HG02981 (cell line): ENCODE data around the gene SIL1.
"Not testable (repeated sequence)": the region's sequence is repeated elsewhere in the genome, so short reads cannot be mapped to it uniquely, and the experiment has no call there.

Source experiments
- ATAC-seq: cut with Tn5 transposase; IDR thresholded peaks from one replicate; pipeline ENCODE4 v1.9.1; 2021; ENCODE audit warnings: mild to moderate bottlenecking, moderate library complexity; ENCODE audit not compliant: unreplicated experiment

The SIL1 gene

DNA sequence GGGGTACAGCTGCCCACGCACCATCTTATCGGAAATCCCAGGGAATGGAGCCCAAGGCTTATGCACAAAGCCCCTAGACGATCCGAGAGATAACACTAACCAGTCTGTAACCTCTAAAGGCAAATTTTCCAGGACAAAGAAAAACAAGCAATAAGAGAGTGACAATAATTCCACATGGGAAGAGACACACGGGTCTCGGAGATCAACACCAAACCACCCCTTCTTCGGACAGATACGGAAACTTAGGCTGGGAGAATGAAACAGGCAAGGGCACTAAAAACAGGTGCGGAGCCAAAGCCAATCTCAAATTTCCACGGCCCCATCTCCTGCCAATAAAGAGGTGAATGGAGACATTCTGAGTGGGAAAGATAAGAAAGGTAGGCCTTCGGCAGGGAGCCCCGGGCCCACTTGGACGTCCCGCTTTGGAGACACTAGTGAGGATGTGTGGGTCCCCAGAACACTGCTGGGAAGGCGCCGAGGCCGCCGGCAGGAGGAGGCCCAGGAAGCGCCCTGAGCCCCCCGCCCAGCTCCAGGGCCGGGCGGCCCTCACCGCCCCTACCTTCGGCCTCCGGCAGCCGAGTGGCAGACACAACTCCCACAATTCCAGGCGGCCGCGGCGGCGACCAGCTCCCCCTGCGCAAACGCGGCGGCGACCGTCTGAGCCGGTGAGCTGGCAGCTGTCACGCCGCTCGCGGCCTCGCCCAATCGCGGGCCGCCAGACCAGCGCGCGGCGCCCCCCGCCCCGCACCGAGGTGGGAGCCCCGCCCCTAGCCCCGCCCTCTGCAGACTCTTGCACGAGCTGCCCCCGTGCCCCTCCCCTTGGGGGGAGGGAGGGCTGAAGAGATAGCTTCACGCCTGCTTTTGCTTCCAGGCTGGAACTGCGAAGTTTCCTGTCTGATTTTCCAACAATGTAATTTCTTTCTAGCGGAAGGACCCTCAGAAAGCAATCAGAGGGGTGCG, at the start of gene SIL1:
Gene SIL1, minus strand, starts transcription at position 659 of the 960 bp plus-strand sequence. CDS start 70,525 bp downstream, outside the sequence.
- peak; percentile 96 for ATAC-seq

DNA sequence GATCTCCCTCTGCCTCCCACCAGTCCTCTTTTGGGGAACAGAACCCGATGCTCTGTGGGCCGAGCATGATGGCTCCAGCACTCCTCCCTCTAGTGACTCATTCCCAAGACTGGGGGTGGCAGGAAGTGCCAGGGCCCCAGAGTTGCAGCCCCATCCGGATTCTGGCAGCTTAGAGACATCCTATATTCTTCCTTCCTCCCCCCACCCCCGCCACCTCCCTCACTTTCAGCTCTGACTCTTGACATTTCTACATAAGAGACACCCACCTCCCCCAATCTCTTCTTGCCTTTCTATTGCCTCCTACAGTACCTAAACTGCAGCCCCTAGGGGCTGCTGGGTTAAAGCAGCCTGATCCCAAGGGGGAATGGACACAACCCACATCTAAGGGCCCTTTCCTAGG, 48.2 kb upstream of the SIL1 start:
- ATAC-seq = no peak

DNA sequence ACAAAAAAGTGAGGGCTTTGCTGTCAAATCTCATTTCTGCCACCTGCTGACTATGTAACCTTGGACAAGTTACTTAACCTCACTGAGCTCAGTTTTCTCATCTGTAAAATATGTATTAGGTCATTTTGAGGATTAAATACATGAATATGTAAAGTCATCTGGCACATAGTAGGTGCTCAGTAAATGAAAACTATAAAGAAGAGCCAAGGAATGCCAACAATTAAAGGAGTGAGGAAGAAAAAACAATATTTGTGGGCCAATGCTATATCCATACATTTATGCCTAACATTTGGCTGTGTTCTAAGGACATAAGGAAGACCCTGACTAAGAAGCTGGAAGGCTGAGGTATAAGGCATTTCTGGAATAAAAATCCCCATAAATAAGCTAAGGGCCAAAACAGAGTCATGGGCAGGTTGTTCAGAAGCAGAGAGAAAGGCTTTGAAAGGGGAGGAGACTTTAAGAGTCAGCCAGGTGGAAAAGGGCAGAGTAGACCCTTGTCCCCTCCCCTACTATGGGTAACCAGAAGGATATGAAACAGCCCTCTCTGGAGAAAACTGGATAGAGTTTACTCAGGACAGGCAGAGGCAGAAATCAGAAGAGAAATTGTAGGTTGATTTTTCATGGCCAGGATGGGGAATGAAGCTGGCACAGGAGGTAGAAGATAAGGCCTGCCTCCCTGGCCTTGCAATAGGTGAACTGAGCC, 47.6 kb upstream of the SIL1 start:
- no peak for ATAC-seq

DNA sequence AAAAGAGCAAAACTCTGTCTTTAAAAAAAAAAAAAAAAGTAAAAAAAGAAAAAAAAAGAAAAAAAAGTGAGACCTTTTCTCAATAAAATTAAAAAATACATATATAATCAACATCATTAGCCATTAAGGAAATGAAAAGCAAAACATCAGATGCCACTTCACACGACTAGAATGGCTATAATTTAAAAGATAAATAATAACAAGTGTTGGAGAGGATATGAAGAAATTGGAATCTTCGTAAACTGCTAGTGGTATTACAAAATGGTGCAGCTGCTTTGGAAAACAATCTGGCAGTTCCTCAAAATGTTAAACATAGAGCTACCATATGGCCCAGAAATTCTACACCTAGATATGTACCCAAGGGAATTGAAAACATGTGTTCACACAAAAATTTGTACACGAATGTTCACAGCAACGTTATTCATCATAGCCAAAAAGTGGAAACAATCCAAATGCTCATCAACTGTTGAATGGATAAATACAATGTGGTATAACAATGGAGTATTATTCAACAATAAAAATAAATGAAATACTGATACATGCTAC, 45.3 kb upstream of the SIL1 start:
- ATAC-seq = no peak

DNA sequence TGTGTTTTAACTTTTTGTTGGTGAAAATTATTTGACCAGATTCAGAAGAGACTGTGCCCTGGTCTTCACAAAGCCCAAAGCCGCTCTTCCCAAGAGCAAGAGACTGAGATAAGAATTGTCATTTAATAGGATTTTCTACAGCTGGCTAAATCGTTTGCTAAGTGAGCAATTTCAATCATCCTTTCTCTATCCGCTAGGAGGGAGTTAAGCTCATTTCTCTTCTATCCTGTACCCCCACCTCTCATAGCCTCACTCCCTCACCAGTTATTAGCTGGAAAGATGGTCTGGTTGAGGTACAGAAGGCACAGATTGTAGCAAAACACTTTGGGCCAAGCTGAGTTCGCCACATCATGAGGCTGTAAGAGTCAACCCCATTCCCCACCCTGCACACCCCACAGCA, 43.0 kb upstream of the SIL1 start:
- no peak for ATAC-seq

DNA sequence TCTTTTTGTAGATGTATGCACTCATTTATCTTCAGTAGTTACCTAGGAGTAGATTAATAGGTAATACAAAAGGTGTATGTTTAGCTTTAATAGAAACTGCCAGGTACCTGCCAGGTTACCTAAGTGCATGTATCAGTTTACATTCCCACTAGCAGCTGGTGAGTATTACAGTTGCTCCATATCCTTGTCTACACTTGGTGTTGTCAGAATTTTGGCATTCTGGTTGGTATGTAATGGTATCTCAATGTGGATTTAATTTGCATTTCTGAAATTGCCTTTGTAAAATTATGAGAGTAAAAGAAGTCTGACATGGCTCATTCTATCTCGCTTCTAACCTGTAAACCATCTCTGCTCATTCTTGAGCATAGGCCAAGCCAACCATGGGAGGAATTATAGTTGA, 38.3 kb upstream of the SIL1 start:
- ATAC-seq = no peak

DNA sequence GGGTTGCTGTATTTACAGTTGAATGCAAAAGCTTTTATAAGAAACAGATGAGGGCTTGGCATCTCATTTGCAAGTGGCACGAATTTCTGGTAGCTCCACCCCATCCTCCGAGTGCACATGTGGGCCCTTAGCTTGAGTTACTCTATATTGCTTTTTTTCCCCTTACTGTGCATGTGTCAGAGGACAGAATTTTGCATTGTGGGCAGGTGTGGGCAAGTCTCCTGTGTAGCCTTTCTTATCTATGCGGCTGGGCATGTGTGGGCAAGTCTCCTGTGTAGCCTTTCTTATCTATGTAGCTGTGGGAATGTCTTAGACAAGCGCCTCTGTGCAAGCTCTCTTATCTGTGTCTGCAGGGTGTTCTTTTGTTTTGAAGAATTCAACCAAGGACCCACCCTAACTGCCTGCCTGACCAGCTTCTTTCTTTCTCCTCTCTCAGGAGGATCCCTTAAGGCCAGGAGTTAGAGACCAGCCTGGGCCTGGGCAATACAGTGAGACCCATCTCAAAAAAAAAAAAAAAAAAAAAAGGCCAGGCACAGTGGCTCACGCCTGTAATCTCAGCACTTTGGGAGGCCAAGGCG, 34.1 kb upstream of the SIL1 start:
- no peak for ATAC-seq

DNA sequence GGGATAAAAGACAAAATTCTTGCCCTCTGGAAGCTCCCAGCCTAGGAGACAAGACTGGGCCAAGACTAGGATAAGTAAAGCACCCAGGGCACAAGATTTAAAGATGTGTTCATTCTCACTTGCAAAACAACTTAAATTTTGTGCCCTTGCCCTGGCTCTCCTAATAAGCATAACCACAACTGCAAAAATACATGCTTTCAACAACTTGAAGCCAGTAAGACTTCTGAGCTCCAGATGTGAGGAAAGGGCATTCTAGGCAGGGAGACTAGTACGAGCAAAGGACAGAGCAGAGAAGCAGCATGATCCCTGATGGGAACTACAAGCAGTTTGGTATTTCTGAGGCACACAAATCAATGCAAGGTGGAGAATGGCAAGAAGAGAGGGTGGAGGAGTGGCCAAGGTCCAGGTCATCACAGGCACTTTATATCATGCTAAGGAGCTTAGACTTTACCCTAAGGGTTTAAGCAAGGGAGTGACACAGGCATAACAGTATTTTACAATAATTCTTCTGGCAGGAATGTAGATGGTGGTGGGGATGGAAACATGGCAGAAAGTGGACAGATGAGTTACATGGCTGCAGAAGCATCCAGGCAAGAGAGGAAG, 30.1 kb upstream of the SIL1 start:
- ATAC-seq = no peak

DNA sequence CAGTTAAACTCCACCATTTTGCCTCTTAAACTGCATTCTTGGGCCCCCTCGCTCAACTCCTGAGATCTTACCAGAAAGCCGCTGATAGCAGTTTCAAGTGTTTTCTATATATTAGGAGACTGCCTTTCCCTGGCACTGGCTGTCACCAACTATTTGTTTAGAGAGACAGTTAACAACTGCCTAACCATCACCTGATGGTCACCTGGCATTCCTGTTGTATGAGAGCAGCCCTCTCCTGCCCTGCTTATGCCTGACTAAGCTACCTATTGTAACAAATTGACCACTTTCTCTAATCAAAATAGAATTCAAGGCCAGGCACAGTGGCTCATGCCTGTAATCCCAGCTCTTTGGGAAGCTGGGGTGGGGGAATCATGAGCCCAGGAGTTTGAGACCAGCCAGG, 28.0 kb upstream of the SIL1 start:
- ATAC-seq = no peak

DNA sequence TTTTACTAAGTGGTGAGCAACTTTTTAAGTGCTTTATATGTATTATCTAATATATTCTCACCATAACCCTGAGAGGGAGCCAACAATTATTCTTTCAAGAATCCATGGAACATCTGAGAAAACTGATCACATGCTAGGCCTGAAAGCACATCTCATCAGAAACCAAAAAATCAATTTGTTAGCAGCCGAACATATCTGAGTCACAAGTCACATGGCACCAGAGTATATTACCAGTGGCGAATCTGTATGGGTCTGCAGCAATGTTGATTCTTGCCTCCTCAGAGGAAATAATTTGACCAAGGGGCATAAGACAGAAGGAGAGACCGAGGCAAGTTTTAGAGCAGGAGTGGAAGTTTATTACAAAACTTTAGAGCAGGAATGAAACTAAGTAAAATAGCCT, 25.3 kb upstream of the SIL1 start:
- no peak for ATAC-seq

DNA sequence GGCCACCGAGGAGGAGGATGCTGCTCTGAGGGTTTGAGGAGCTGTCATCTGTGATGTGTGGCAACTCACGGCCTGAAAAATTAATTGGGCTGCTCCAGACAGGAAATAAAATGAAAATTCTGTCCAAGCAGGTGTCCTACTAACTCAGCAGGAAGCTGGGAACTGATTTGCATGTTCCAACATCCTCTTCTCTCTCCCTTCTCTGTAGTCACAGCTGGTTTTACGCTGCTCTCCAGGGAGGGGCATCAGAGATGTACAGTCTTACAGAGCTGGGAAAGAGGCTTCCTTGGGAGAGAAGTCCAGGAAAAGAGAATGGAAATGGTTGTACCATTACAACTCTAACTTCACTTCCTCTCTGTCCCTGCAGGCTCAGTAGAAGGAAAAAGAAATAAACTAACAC, 24.2 kb upstream of the SIL1 start:
- no peak for ATAC-seq

DNA sequence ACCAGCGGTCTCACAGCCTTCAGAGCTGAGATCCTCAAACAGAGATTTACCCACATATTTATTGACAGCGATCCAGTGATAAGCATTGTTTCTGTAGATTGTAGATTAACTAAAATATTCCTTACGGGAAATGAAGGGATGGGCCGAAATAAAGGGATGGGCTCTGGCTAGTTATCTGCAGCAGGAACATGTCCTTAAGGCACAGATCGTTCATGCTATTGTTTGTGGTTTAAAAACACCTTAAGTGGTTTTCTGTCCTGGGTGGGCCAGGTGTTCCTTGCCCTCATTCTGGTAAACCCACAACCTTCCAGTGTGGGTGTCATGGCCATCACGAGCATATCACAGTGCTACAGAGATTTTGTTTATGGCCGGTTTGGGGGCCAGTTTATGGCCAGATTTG, 19.9 kb upstream of the SIL1 start:
- ATAC-seq = not testable (repeated sequence)

DNA sequence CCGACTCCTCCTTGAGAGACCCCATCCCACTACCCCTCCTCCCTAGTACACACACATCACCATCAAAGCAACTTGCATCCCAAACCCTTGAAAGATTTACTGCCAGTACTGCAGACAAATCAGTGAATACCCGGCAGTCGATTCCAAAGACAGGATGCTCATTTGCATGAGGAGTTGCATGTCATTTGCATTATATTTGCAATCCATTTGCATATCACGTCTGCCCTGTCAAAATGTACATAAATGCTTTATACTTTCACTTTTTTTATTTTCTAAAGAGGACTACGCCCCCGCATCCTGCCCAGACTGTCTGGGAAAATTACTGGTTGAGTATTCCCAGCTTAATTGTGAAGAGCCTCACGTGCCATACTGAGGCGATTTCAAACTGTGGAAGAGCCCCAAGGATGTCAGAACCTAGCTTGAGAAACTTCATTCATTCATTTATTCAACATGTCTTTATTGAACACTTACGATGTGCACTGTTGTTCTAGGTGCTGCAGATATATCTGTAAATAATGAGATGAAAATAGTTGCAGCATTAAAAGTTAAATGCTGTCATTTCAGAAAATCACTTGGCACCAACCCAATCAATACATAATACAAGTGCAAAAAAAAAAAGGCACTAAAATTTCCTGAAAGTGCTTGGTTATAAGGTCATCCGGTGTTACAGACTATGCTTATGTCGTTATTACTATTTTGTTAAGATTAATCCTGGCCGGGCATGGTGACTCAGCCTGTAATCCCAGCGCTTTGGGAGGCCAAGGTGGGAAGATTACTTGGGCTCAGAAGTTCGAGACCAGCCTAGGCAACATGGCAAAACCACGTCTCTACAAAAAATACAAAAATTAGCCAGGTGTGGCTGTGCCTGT, 17.2 kb upstream of the SIL1 start:
- no peak for ATAC-seq

DNA sequence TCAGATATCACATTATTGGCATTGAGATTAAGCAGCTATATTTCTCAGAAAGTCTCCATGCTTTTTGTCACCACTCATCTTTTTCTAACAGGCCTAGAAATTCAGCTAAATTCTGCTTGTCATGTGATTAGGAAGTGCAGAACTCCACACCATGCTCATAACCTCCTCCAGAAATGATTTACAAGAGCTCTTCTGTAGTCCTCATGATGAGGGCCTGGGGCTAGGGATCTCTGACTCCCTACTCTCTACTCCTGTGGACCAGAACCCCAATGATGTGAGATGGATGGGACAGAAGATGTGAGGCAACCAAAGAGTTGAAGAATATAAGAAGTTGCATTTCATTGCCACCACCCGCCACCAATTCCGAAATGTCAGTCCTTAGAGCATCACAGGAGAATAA, 16.5 kb upstream of the SIL1 start:
- no peak for ATAC-seq

DNA sequence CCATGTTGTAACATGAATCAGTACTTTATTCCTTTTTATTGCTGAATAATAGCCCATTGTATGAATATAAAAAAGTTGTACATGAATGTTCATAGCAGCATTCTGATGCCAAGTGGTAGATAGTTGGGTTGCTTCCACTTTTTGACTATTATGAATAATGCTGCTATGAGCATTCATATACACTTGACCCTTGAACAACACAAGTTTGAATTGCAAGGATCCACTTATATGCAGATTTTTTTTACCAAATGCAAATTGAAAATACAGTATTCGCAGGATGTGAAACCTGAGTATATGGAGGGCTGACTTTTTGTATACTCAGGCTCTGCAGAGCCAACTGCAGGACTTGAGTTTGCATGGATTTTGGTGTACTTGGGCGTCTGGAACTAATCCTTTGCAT, 14.7 kb upstream of the SIL1 start:
- no peak for ATAC-seq

DNA sequence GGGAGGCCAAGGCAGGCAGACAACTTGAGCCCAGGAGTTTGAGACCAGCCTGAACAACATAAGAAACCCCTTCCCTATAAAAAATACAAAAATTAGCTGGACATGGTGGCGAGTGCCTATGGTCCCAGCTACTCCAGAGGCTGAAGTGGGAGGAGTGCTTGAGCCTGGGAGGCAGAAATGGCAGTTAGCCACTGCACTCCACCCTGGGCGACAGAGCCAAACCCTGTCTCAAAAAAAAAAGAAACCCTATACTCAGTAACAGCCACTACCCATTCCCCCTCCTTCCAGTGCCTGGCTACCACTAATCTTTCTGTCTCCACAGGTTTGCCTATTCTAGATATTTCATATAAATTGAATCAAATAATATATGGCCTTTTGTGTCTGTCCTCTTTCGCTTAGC, 14.3 kb upstream of the SIL1 start:
- no peak for ATAC-seq

DNA sequence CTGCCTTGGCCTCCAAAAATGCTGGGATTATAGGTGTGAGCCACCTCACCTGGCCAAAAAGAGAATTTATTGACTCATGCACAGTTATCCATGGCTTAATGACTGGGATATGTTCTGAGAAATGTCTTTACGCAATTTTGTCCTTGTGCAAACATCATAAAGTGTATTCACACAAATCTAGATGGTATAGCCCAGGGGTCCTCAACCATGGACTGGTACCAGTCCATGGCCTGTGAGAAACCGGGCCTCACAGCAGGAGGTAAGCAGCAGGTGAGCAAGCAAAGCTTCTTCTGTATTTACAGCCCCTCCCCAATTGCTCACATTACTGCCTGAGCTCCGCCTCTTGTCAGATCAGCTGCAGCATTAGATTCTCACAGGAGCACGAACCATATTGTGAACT, 12.4 kb upstream of the SIL1 start:
- ATAC-seq = no peak

DNA sequence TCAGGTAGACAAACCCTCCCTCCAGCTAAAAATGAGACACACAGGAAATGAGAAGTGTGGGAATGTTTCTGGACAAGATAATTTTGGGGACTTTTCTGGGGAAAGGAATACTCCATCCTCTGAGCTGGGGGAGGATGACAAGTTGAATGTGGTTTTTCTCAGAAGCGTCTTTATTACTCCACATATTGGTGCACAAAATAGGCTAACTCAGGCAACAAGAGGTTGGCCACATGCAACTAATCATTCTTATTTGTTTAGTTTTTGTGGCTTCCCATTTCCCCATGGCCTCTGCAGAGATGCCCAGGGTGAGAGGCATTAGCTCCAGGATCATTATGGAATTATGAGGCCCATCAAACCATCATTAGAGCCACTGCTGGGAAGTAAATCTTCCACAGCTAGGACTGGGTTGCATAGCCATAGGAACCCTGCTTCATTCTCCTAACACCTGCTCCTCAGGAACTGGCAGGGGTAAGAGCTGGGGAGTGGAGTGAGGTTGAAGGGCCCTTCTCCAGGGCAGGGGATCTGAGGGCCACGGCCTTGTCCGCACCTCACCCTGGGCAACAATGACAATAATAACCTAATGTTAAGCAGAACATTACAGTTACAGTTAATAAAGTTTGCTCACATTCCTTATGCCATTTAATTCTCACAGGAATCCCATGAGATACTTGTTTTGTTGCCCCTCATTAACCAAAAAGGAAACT, 9.3 kb upstream of the SIL1 start:
- no peak for ATAC-seq

DNA sequence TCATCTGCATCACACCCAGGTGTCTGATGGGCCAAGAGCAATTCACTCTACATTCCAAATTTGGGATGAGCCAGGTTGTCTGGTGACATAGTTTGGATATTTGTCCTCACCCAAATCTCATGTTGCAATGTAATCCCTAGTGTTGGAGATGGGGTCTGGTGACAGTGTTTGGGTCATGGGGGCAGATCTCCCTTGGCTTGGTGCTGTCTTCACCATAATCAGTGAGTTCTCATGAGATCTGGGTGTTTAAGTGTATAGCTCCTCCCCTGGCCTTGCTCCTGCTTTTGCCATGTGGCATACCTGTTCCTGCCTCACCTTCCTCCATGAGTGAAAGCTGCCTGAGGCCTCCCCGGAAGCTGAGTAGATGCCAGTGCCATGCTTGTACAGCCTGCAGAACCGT, 7.4 kb upstream of the SIL1 start:
- no peak for ATAC-seq

DNA sequence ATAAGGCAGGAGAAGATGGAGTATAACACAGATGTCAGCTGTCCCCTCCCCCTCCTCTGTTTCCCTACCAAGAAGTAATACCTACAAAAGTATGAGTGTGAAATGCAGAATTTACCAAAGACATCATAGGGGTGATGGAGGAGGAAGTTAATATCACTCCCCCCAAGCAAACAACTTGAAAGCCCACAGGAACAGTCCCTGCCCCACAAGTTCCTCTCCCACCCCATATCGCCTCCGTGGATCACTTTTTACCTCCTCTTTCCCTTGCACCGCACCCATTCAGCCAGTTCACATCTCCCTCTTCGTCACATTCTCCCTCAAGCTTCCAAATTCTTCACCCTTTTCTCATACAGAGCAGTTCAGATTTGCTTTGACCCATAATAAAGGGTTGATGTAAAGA, 7.0 kb upstream of the SIL1 start:
- ATAC-seq = no peak
